HCT116 (cell line): ENCODE data around the gene SEC14L1.

Experiments
- EGR1 ChIP-seq: IDR thresholded peaks from 2 replicates; pipeline ENCODE4 v1.6.1; 2012; ENCODE audit warnings: low read depth
- EZH2phosphoT487 ChIP-seq: fragments of 200-600 bp; IDR thresholded peaks from 2 replicates; pipeline ENCODE4 v1.6.1; 2018; ENCODE audit warnings: antibody characterized with exemption, borderline replicate concordance
- FOSL1 ChIP-seq: IDR thresholded peaks from 2 replicates; pipeline ENCODE4 v1.6.1; 2012; ENCODE audit warnings: low read depth
- POLR2A ChIP-seq: IDR thresholded peaks from 2 replicates; pipeline ENCODE4 v1.7.0; 2011; ENCODE audit warnings: borderline replicate concordance; ENCODE audit not compliant: insufficient read depth, insufficient read length; ENCODE audit errors: extremely low read depth
- POLR2AphosphoS5 ChIP-seq: IDR thresholded peaks from 2 replicates; pipeline ENCODE4 v1.6.1; 2011; ENCODE audit warnings: mild to moderate bottlenecking, low read depth, low read length, moderate library complexity
- RAD21 ChIP-seq: IDR thresholded peaks from 2 replicates; pipeline ENCODE4 v1.6.1; 2012; ENCODE audit warnings: low read depth, mild to moderate bottlenecking
- SIN3A ChIP-seq: IDR thresholded peaks from 2 replicates; pipeline ENCODE4 v1.6.1; 2012; ENCODE audit warnings: low read depth
- ZNF274 ChIP-seq: fragments of 200-500 bp; sonication (Bioruptor generic); IDR thresholded peaks from 2 replicates; pipeline ENCODE4 v1.6.1; 2014; ENCODE audit warnings: mild to moderate bottlenecking, low read depth, low read length, inconsistent platforms
- TF ChIP-seq, protein P1 (sequence below), 3 experiments: fragments of 200-600 bp in 1 of 3; sonication (generic) in 1 of 3; IDR thresholded peaks in 2 of 3; conservative IDR thresholded peaks in 1 of 3; 2 replicates each; pipeline ENCODE4 v1.5.1; 2012 to 2017; ENCODE audit warnings: low read depth in 2 of 3, low read length in 2 of 3, antibody characterized with exemption in 1 of 3, borderline replicate concordance in 1 of 3, control low read depth in 1 of 3, mild to moderate bottlenecking in 1 of 3, mixed read lengths in 1 of 3, mixed run types in 1 of 3, moderate library complexity in 1 of 3; ENCODE audit not compliant: insufficient read depth in 1 of 3
- TF ChIP-seq, protein P2 (sequence below): IDR thresholded peaks from 2 replicates; pipeline ENCODE4 v1.6.1; 2012
- TF ChIP-seq, protein P3 (sequence below): IDR thresholded peaks from 2 replicates; pipeline ENCODE4 v1.6.1; 2012; ENCODE audit warnings: low read depth

DNA sequence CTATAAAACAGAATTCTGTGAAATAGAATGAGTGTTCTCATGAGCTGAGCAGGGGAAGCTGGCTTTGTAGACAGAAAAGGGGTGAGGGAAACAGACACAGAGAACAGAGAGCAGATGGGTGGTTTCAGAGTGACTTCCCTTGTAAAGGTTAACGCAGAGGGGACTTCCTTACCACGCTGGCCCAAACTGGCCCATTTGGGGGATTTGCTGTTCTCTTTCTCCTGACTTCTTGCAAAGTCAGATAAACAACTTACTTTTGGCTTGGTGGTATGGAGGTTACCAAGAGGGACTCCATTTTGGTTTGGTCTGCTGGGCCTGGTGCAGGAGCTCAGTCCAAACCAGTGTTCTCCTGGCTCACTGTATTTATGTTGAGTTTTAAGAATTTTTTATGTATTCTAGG lies 48.4 kb downstream of the SEC14L1 start:
- TF ChIP-seq, protein P1, sequence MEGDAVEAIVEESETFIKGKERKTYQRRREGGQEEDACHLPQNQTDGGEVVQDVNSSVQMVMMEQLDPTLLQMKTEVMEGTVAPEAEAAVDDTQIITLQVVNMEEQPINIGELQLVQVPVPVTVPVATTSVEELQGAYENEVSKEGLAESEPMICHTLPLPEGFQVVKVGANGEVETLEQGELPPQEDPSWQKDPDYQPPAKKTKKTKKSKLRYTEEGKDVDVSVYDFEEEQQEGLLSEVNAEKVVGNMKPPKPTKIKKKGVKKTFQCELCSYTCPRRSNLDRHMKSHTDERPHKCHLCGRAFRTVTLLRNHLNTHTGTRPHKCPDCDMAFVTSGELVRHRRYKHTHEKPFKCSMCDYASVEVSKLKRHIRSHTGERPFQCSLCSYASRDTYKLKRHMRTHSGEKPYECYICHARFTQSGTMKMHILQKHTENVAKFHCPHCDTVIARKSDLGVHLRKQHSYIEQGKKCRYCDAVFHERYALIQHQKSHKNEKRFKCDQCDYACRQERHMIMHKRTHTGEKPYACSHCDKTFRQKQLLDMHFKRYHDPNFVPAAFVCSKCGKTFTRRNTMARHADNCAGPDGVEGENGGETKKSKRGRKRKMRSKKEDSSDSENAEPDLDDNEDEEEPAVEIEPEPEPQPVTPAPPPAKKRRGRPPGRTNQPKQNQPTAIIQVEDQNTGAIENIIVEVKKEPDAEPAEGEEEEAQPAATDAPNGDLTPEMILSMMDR (IDR thresholded peaks at IDR 0.05 in 2 of 3, conservative IDR thresholded peaks at IDR 0.05 in 1 of 3; ENCODE audit: borderline replicate concordance in 1 of 3, insufficient read depth in 1 of 3, low read depth in 2 of 3, low read length in 2 of 3), result no peak
- TF ChIP-seq EGR1, result no peak
- TF ChIP-seq ZNF274, result no peak
- TF ChIP-seq EZH2phosphoT487, result no peak
- TF ChIP-seq POLR2A, result no peak
- TF ChIP-seq RAD21, result no peak
- no peak for TF ChIP-seq SIN3A
- no peak for TF ChIP-seq FOSL1
- TF ChIP-seq, protein P2, sequence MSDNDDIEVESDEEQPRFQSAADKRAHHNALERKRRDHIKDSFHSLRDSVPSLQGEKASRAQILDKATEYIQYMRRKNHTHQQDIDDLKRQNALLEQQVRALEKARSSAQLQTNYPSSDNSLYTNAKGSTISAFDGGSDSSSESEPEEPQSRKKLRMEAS, result no peak
- no peak for TF ChIP-seq POLR2AphosphoS5
- TF ChIP-seq, protein P3, sequence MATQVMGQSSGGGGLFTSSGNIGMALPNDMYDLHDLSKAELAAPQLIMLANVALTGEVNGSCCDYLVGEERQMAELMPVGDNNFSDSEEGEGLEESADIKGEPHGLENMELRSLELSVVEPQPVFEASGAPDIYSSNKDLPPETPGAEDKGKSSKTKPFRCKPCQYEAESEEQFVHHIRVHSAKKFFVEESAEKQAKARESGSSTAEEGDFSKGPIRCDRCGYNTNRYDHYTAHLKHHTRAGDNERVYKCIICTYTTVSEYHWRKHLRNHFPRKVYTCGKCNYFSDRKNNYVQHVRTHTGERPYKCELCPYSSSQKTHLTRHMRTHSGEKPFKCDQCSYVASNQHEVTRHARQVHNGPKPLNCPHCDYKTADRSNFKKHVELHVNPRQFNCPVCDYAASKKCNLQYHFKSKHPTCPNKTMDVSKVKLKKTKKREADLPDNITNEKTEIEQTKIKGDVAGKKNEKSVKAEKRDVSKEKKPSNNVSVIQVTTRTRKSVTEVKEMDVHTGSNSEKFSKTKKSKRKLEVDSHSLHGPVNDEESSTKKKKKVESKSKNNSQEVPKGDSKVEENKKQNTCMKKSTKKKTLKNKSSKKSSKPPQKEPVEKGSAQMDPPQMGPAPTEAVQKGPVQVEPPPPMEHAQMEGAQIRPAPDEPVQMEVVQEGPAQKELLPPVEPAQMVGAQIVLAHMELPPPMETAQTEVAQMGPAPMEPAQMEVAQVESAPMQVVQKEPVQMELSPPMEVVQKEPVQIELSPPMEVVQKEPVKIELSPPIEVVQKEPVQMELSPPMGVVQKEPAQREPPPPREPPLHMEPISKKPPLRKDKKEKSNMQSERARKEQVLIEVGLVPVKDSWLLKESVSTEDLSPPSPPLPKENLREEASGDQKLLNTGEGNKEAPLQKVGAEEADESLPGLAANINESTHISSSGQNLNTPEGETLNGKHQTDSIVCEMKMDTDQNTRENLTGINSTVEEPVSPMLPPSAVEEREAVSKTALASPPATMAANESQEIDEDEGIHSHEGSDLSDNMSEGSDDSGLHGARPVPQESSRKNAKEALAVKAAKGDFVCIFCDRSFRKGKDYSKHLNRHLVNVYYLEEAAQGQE, result no peak
